HG03457 (cell line): Measurements from ENCODE around the gene USP40.

ENCODE experiments used
- ATAC-seq: cut with Tn5 transposase; IDR thresholded peaks from one replicate; pipeline ENCODE4 v1.9.1; 2021; ENCODE audit warnings: moderate number of reproducible peaks; ENCODE audit not compliant: unreplicated experiment

USP40 gene

DNA sequence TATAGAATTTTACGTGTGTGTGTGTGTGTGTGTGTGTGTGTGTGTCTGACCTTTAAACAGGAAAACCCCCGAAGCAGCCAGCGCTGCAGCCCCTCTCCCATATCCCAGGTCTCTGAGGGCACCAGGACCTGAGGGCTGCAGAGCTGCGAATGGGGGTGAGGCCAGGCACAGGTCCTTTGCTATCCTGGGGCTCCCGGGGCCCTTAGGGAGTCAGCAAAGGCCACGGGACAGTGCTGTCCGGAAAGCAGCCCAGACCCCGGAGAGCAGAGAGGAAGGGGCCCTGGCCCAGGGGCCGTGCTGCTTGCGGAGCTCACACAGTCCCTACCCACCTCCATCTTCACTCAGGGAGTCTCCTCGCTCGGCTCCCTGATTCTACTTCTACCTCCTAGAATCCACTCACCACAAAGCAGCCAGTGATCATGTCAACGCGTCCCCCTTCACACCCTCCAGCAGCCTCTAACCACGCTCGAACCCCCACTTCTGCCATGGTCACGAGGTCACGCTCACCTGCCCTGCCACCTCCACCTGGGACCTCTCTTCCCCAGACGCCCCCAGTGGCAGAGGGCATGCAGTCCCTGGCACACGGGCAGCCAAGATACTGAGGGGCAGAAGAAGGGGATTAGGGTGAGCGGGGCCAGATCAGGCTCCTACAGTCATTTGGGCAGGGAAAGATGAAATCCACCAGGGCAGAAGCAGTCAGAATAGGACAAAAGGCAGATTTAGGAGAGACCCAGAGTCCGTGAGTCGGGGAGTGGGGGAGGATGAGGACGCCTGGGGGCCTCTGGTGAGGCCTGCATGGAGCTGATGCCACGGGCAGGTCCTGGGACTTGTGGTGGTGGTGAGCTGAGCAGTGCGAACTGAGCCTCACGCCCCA is 86.7 kb downstream of the USP40 start:
- ATAC-seq = no peak

DNA sequence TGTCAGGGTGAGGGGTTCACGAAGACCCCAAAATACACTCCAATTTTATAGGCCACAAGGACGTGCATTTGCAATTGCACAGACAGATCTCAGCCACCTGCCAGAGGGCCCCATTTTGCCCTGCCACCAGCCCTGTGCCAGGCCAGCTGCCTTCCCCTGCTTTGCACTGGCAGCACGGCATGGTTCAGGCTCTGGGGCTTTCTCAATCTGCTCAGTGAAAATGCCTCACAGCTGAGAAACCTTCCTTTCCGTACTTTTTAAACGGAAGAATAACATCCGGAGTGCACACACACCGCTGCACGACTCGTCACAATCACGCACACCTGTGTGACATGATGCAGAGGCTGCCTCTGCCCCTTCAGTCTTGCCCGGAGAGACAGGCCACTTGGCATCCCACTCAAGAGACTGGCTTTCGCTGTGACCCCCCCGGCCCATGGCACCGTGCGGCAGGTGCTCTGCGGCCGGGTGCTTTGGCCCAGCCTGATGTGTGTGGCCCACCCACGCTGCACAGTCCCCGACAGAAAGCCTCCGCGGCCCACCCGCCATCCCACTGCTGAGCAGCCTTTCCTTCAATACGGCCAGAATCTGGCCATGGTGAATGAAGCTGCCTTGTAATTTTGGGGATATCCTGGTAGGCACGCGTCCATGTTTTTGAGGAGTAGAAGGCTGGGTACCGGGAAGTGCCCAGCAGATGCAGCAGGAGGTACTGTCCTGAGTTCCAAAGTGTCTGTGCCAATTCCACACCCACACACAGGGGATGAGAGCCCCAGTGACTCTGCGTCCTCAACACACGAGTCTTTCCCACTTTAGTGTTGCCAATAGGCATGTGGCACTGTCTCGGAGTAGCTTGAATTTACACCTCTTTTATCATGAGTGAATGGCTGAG is 88.8 kb downstream of the USP40 start:
- ATAC-seq = no peak

DNA sequence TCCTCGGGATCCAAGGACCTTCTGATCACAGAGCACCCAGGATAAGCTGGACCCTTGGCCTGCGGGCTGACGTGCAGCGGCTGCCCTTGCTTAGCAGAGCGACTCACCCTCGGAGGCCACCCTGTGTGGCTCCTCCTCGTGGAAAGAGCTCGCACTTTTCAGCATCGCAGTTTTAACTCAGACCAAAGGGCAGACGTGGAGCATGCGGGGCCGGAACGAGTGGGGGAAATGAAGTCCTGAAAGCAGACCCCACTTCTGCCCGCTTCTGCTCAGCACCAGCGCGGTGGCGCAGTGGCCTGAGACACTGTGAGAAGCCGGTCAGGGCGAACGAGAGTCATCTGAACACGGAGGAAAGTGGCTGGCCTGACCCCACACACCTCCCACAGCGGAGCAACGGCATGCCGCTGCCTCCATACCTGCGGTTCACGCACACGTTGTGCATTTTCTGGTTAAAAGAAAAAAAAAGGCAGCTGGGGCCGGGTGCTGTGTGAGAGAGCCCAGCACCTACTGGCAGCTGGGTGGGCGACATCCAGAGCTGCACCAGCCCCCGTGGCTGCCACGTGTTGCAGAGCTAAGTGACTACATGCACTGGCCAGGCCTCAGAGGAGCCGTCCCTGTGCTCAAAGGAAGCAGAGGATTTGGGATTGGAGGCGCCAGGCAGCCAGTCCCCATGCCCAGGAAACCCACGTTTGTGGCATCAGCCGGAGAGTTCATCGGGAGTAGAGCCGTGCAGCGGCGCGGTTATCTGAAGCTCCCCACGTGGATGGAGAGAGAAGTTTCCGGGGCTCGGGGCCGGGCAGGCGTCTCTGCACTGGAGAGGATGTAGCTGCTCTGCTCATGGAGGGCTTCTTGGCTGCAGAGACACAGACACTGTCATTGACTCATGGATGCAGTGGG is 89.7 kb downstream of the USP40 start:
- ATAC-seq = no peak

DNA sequence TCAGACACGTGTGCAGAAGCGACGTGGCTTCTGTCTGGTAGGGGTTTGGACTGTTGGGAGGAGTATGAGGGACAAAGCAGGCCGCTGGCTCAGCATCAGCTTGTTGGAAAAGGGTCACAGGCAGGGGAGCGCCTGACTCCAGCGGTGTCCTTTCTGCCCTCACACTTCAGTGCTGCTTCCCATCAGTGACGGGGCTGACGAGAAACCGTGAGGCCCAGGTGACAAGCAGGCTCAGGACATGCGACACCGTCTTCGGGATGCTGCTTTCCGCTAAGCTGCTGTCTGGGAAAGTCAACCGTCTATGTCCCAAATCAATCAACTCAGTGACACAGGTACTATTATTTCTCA is 90.5 kb downstream of the USP40 start:
- ATAC-seq = no peak

DNA sequence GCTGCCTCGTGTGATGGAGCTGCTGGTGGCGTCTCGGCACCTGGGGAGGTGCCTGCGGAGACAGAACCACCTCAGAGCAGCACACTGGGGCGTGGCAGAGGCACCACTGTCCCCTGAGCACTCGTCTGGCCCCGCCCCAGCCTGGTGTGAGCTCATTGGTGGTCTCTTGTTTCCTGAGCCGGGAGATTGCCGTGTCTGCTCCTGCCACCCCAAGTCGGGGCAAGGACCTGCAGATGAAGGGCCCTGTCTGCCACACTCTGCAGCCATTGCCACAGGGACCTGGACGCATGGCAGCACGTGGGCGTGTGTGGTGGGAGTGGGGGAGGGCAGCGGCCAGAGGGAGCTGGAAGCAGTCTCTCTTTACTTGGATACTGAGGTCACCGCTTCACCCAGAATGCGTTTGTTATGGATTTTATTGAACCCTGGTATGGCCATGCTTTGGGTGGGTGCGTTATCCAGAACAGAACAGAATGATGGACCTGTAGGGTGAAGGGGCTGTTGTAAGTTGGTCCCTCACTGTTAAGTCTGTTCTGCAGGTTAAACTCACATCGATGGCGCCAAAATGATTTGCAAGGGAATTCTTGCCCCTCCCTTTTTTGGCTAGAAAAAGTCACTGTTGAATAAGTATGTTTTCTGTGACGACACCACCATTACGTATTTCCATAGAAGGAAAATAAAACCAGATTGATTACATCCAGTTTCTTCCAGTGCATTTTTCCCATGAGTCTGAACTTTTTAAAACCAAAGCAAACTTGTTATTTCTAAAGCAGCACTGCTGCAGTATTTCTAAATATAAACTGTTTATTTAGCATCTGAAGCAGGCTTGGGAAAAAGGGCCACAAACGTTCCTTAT is 92.0 kb downstream of the USP40 start:
- ATAC-seq = no peak

DNA sequence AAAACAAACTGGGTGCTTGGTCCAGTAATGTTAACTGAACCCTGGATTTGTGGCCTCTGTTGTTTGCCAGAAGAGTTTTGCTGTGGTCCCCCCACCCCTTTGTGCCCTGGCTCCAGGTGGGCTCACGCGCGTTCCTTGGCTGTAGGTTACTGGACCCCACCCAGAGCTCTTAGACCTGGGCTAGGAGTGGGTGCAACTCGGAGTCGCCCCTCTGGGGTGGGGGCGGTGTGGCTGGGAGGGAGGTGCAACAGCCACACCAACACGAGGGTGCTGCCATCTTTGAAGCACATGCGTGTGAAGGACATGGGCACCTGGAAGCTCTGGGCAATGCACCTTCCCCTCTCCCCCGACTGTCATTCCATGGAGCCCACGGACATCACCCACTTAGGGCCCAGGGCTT is 92.7 kb downstream of the USP40 start:
- ATAC-seq = no peak

DNA sequence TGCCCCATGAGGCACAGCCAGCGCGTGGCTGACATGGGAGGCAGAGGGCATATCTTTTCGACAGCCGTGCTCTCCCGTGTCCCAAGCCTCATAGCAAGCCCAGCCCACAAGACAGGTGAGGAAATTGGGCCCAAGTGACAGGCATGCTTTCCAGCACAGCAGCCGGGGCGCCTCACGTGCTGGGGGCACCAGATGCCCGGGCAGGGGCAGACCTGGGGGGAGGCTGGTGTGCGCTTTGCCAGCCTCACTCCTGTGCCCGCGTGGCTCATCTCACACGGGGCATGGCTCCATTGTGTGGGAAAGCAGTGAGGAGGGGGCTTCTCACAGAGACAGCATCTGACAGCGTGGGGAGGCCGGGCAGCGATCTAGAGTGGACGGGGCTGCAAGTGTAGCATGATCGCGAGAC is 93.2 kb downstream of the USP40 start:
- ATAC-seq = no peak

DNA sequence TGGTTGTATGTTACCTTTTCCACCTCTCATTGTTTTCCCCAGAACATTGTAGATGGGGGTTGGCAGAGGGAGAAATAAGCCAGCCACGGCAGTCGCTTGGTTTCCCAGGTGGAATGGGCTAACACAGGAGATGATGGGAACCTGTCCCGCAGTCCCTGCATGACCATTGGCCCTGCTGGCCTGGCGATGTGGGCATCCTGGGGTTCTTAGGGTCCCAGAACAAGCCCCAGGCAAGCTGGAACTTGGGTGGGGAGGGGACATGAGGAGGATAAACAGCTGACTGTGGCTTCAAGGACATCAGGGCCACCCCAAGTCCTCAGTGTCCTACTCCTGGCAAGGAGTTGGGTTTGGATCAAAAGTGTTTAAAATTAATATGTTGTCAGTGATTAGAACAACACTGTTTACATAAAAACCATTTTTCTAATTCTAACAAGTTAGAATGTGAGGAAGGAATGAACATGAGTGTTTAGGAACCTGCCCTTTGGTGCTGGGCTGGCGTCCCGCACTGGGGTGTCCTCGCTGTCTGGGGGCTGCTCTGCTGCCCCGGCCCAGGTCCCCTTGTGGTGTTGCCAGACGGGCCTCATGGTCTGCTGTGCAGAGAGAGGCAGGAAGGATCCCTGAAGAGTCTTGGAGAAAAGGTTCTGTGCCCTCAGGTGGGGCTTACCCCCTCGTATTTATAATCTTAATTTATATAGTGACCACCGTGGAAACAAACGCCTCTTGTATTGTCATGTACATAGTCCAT is 95.1 kb downstream of the USP40 start:
- no peak for ATAC-seq

DNA sequence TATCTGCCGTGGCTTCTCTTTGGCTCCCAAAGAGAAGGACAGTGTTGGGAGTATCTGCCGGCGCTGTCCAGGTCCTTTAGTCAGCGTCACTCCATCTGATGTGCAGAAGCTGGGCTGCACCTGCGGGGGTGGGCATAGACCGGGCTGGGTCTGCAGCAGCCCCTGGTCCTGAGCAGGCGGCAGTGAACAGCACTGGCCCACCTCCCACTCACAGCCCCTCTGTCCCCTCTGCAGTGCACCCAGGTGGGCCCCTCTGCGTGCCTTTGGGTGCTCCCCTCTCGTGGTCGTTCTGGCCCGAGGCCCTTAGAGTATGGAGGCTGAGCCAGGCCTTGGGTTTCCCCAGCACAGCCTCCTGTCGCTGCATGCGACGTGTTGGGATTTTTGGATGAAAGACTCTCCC is 95.7 kb downstream of the USP40 start:
- ATAC-seq = no peak

DNA sequence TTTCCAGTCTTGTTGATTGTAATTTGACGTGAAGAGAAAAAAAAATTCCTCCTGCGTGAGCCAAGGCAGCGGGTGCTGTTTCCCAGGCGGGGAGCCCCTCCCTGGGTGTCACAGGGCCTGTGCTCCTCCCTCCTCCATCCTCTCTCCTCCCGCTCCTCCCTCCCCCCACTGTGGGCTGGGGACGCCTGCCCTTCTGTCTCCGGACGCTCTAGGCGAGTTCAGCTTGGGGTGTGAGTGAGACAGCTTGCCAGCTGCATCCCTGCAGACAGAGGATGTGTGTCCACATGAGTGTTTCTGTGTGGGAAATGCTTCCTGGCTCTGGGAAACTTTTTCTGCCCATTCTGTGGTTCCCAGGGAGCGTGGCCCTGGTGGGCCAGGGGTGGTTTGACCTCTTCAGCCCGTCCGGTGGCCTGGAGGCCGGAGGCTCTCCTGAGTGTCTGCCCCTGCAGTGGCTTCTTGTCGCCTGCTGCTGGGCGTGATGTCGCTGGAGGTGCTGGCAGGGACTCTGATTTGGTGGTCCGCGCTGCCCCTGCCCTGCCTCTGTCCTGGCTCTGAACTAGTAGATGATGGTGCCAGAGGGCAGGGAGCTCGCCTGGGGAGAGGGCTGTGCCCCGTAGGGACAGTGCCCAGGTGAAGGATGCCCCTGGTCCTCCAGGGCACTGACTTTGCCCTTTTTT is 96.4 kb downstream of the USP40 start:
- no peak for ATAC-seq

DNA sequence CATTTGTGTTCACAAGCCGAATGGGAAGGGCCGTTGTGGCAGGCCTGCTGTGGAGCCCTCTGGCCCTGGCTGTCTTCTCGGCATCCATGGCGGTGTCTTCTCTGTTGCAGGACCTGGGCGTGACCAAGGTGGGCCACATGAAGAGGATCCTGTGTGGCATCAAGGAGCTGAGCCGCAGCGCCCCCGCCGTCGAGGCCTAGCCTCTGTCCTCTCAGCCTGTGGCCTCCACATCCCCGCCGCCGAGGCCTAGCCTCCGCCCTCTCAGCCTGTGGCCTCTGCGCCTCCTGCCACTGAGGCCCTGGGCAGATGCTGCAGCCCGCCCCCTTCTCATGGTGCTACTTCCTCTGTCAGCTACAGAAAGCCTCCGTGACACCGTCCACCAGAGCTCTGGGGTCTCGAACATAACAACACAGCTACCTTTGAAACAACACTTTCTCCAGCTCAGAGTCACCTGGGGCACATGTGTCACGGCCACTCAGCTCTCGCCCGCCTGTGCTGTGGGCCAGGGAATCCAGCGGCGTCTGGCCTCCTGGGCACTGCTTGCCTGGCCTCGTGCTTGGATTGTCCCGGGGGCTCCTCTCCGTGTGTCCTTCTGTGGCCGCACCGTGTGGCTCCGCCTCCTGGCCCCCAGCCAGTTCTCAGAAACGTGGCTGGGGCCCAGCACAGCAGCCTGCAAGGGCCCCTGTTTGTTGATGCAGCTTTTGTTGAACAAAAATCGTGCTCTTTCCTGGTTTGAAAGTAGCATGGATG is 97.1 kb downstream of the USP40 start:
- no peak for ATAC-seq

DNA sequence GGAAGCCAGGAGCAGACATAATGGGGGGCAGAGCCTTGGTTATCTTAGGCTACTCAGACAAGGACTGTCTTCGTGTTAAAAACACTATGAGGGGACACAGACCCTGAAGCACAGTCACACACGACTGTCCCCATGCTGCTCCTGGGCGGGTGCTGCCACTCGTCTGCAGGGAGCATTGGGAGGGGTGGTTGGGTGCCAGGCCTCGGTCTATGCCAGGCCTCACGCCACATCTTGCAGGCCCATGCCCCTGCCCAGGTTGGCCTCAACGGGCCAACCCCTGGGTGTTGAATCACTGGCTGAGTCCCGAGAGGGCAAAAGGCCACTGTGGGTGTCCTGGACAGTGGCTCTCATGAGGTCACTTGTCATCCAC is 97.9 kb downstream of the USP40 start:
- ATAC-seq = no peak

DNA sequence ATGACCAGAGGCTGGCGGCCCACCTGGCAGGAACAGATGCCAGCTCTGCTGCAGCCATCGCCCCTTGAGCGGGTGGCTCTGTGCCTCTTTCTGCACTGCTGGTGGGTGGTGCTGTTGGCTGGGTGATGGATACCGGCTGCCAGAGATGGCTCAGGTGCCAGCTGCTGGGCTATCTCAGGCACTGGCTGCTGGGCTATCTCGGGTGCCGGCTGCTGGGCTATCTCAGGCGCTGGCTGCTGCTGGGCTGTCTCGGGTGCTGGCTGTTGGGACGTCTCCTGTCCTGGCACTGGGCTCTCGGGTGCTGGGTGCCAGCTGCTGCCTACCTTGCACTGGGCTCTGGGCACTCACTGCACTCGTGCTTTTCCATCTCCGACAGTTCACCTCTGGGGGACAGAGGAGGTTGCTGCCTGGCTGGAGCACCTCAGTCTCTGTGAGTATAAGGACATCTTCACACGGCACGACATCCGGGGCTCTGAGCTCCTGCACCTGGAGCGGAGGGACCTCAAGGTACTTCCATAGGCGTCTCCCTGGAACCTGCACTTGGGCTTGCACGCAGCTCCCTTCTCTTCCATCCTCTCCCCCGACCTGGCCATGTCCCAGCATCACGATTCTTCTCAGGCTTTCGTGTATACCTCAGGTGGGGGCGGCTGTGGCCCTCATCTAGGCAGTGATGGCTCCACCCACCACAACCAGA is 98.4 kb downstream of the USP40 start:
- no peak for ATAC-seq

DNA sequence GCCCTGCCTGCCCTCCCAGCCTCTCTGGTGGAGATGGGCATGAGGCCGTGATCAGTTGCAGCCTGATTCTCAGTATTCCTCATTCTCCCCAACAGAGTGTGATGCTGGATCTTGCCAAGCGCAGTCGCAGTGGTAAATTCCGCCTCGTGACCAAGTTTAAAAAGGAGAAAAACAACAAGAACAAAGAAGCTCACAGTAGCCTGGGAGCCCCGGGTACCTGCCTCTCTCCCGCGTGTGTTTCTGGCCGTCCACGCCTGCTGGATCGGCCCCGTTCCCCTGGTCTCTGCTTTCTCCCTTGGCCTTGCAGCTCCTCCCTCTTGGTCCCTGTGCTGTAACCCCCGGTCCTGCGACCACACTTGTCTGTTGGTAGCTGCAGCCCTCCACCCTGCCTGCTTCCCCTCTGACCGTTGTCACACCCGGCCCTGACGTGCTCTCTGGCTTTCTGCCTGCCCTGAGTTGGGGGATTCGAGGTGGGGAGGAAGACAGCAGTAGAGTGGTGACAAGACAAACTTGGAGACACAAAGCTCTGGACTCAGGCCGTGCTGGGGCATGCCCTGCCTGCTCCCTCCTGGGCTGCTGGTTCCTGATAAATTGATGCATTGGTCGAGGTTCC is 99.5 kb downstream of the USP40 start:
- ATAC-seq = no peak

DNA sequence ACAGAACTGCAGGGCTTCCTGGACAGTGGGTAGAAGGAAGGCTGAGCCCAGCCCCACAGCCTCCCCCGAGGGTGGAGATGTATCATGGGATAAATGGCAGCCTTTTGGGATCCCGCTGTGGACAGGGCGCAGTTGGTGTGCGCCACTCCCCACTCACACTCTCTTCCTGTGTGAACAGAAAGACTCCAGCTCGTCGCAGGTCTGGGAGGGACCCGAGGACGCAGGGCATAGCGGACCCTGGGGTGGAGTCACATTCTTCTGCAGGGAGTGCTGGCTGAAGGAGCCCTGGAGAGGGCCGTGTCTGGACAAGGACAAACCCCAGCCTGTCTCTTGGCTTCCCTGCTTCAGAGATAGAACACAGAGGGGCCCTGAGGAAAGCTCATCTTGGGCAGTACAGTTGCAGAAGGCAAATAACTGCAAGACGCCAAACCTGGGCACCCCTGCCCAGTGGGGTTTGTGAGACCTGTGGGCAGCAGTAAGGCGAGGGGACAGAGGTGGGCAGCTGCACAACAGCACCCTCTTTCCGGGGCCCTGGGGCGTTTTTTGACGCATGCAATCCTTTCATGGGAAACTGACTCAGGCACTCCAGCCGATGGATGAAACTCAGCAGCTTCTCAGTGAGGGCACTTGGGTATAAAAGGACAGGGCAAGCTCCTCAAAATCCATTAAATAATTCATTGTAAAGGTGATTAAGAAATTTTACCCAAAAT is 101.9 kb downstream of the USP40 start:
- no peak for ATAC-seq

DNA sequence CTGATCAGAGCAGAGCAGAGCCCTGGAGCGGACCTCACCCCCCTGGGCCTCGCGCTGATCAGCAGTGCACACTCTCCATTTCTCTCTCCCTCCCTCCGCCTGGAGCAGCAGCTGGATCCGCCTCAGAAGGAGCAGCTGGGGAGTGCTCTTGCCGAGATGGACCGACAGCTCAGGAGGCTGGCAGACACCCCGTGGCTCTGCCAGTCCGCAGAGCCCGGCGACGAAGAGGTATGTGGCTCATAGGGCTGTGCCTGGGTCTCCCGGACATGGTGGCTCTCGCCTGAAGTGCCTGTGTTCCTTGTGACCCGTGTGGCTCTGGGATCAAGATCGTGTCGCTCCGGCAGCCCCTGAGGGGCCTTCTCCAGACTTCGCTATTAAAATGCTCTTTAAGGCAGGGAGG is 102.5 kb downstream of the USP40 start:
- no peak for ATAC-seq

DNA sequence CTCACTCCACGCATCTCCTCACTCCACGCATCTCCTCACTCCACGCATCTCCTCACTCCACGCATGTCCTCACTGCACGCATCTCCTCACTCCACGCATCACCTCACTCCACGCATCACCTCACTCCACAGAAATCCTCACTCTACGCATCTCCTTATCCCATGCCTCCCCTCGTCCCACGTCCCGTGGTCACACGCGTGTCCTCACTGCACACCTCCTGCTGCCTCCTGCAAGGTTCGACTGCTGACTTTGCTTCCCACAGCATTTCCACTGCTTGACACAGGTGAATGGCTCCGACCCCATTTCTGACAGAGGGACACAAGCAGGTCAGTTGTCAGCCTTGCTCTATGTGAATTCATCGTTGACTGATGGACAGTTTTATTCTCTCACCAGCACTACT is 103.0 kb downstream of the USP40 start:
- no peak for ATAC-seq
